Testis (tissue), 3 donors: ENCODE results near the gene TRPV5. TPM values are rescaled to one million over a fixed set of nuclear protein-coding genes. Genes with fewer than 3 reads are reported as not detected.

Experiments used
- DNase-seq: peaks from one replicate; pipeline ENCODE4 v3.0.0-alpha.2; 2019
- H3K27ac ChIP-seq, 2 donors: fragments of 200-600 bp; sonication (generic); one replicate each; pipeline ENCODE4 v1.5.1; 2019
- H3K27me3 ChIP-seq: fragments of 200-600 bp; sonication (generic); one replicate; pipeline ENCODE4 v1.5.1; 2019
- H3K36me3 ChIP-seq: fragments of 200-600 bp; sonication (generic); one replicate; pipeline ENCODE4 v1.5.1; 2017; ENCODE audit warnings: low read depth; ENCODE audit errors: missing control alignments
- H3K4me1 ChIP-seq: fragments of 200-600 bp; sonication (generic); one replicate; pipeline ENCODE4 v1.5.1; 2019
- H3K4me3 ChIP-seq, 2 donors: fragments of 200-600 bp; sonication (generic); one replicate each; pipeline ENCODE4 v1.5.1; 2017 to 2019
- H3K9me3 ChIP-seq: fragments of 200-600 bp; sonication (generic); one replicate; pipeline ENCODE4 v1.5.1; 2017
- CTCF ChIP-seq, 3 experiments: fragments of 450-650 bp in 2 of 3; fragments of 200-600 bp in 1 of 3; sonication (generic) in 1 of 3; IDR thresholded peaks; one replicate each; pipeline ENCODE4 v1.5.1; 2016 to 2019; ENCODE audit warnings: antibody characterized with exemption in 3 of 3, mild to moderate bottlenecking in 2 of 3, moderate library complexity in 1 of 3
- POLR2A ChIP-seq: fragments of 450-650 bp; IDR thresholded peaks from one replicate; pipeline ENCODE4 v1.6.1; 2017; ENCODE audit warnings: antibody characterized with exemption, mild to moderate bottlenecking, moderate library complexity
- WGBS, 2 donors: methylation state at CpG; one replicate each; pipeline ENCODE4 v1.1.5; 2018; 5-methylcytosine and 5-hydroxymethylcytosine counted together
- intact Hi-C: fragments of 100-400 bp; cut with DNase I; formaldehyde crosslinking; loops from one replicate; pipeline ENCODE4 v1.15.1; 2023; ENCODE audit warnings: low total_unique reads
- polyA plus RNA-seq: library from polyadenylated mRNA; stranded (reverse); fragments of 350-450 nt; fragmentation: Illumina TruSeq; extraction: RNeasy Lipid Tissue Mini Kit (QIAGEN cat#74804); gene quantifications from one replicate; pipeline ENCODE4 v1.2.3, GENCODE V29; 2014; ENCODE audit warnings: low read depth, low replicate concordance; ENCODE audit not compliant: insufficient read depth
- total RNA-seq, 2 donors: library from RNA; depleted of rRNA; stranded (reverse); fragments of >200 nt; gene quantifications; one replicate each; pipeline ENCODE4 v1.2.3, GENCODE V29; 2016

The TRPV5 gene
- total and polyA plus RNA-seq, 3 donors from 2014 or later = 0.57 to 2.1 (median 1.4) TPM

GRCh38 chr7:142941541-142941940 lies 8.0 kb upstream of the TRPV5 start:
- no peaks in the 10 kb centered on the region for H3K36me3 ChIP-seq
- WGBS, 2 donors = 92% methylated on average over 5 to 7 of the region's 7 CpGs

GRCh38 chr7:142940966-142941535 lies 7.5 kb upstream of the TRPV5 start:
- TF ChIP-seq CTCF (IDR thresholded peaks at IDR 0.05) (no peak), POLR2A (no peak)
- 53 to 56% methylated on average over 10 of the region's 10 CpGs for WGBS, 2 donors
- Histone ChIP-seq H3K27me3 (no peaks in the 10 kb centered on the region), H3K4me3 (no peak overlapping the region), H3K9me3 (no peaks in the 10 kb centered on the region), H3K27ac (no peak overlapping the region), H3K4me1 (no peaks in the 10 kb centered on the region), H3K36me3 (no peaks in the 10 kb centered on the region)
- no peak for DNase-seq
- intact Hi-C loops = no loop called here

More at GRCh38 chr7:142941541-142941940, 8.0 kb upstream of the TRPV5 start:
- Histone ChIP-seq H3K9me3 (no peaks in the 10 kb centered on the region), H3K4me3 (no peak overlapping the region), H3K27ac (no peak overlapping the region), H3K4me1 (no peaks in the 10 kb centered on the region), H3K27me3 (no peaks in the 10 kb centered on the region)
- DNase-seq = no peak
- no peak for TF ChIP-seq POLR2A
- no peak for TF ChIP-seq CTCF (IDR thresholded peaks at IDR 0.05)
- intact Hi-C loops = no loop called here

GRCh38 chr7:142939226-142939910 lies 5.8 kb upstream of the TRPV5 start, which contains the start of gene LLCFC1:
Gene LLCFC1, plus strand, starts transcription at chr7:142939484. Its CDS starts 138 bp downstream, at chr7:142939622.
- H3K36me3 ChIP-seq = no peaks in the 10 kb centered on the region
- H3K4me3 ChIP-seq = no peak within 1 kb of the TSS
- no peak for DNase-seq
- WGBS, 2 donors = 81 to 86% methylated on average over 10 of the region's 10 CpGs
- H3K9me3 ChIP-seq = no peaks in the 10 kb centered on the region
- no peaks in the 10 kb centered on the region for H3K4me1 ChIP-seq
- no peak within 1 kb of the TSS for H3K27ac ChIP-seq
- no peaks in the 10 kb centered on the region for H3K27me3 ChIP-seq
- TF ChIP-seq CTCF (IDR thresholded peaks at IDR 0.05) (no peak), POLR2A (no peak)
- intact Hi-C loops = no loop called here

GRCh38 chr7:142938611-142939010 lies 5.1 kb upstream of the TRPV5 start:
- DNase-seq = no peak
- intact Hi-C loops = no loop called here
- Histone ChIP-seq H3K4me3 (no peak overlapping the region), H3K4me1 (no peaks in the 10 kb centered on the region), H3K9me3 (no peaks in the 10 kb centered on the region), H3K36me3 (no peaks in the 10 kb centered on the region), H3K27me3 (no peaks in the 10 kb centered on the region), H3K27ac (no peak overlapping the region)
- no peak for TF ChIP-seq CTCF (IDR thresholded peaks at IDR 0.05)
- TF ChIP-seq POLR2A = no peak
- WGBS, 2 donors = 81 to 94% methylated on average over 4 of the region's 4 CpGs
